WERI-Rb-1 (cell line): Measurements from ENCODE around the gene NRXN3.

Experiments
- DNase-seq: peaks from one replicate; pipeline ENCODE4 v3.0.0-alpha.2; 2020
- H3K27ac ChIP-seq: fragments of 250-450 bp; sonication (Bioruptor Pico); 2 replicates; pipeline ENCODE4 v1.5.1; 2020; ENCODE audit warnings: mild to moderate bottlenecking, moderate library complexity
- H3K27me3 ChIP-seq: fragments of 250-450 bp; sonication (Bioruptor Pico); 2 replicates; pipeline ENCODE4 v1.5.1; 2021; ENCODE audit warnings: mild to moderate bottlenecking, low read depth, moderate library complexity; ENCODE audit not compliant: insufficient read depth, severe bottlenecking
- H3K36me3 ChIP-seq: fragments of 250-450 bp; sonication (Bioruptor Pico); 2 replicates; pipeline ENCODE4 v1.5.1; 2020; ENCODE audit warnings: mild to moderate bottlenecking, moderate library complexity
- H3K4me3 ChIP-seq: 2 replicates; pipeline ENCODE4 v1.5.1; 2011; ENCODE audit warnings: low read depth, mild to moderate bottlenecking, control low read depth, low read length
- H3K9me3 ChIP-seq: fragments of 250-450 bp; sonication (Bioruptor Pico); 2 replicates; pipeline ENCODE4 v1.5.1; 2021; ENCODE audit warnings: mild to moderate bottlenecking, moderate library complexity; ENCODE audit not compliant: severe bottlenecking
- TF ChIP-seq, protein P1 (sequence below): IDR thresholded peaks from 2 replicates; pipeline ENCODE4 v1.5.1; 2011; ENCODE audit warnings: low read depth, mild to moderate bottlenecking, control low read depth, inconsistent platforms, low read length

The NRXN3 gene

DNA sequence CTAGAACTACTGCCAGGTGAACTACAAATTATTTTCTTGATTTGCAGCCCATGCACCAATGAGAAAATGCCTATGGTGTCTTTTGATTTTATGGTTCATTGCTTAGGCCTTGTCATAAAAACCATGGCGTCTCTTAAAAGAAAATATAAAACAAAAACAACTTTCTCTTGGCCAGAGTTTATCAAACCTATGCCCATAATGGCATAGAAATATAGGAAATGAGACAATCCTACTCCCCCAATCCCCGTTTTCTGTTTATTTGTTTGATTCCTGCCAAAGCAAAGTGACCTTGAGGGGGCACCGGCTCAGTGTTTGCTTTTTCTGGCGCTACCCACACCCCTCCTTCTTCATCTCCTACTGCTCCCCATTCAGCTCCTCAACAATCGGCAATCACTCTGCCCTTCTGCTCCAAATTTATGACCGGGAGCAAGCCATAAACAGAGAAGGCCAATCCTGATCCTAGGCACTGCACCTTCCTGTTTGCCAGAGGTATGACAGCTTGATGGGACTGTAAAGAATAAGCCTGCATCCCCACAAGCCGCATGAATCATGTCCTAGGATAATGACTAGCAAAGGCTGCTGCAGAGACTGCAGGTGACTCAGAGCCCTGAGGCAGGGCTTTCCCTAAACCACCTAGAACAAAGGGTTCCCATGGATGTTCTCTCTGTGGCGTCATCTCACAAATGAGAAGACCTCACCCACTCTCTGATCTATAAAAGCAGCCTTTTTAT is 874.9 kb downstream of the NRXN3 start:
- no peak overlapping the region for H3K4me3 ChIP-seq

DNA sequence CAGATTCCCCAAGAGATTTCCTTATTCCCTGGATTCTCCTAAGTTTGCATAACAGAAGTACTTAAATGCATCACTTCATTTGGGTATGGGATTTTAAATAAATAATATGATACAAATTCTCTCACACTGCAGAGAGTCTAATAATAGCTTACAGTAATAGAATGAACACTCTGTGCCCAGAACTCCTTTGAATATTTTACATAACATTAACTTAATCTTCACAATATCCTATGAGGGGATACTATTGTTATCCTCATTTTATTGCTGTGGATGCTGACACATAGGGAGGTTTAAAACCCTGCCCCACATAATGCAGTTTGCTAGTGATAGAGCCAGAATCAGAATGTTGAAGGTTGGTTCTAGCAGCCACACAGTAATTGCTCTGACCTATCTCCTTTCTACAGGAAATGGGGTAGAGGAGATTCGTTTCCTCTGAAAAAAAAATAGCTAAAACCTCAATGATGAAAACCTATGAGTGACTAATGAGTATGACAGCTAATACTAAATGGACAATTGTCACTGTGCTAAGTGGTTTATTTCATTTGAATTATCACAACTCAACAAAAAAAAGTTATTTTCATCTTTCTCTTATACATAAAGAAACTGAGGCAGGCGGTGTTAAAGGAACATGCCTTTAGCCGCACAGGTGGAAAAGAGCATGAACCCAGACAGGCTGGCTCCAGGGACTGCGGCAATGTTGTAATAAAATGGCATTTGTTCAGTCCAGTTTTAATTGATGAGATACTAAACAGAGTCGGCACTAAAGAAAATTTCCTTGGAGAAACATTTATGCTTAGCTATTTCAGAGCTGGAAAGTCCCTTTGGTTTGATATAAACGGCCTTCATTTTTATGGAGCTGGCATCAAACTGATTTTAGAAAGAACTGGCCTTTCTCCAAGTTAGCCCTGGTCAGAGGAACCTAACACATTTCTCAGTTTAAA is 880.9 kb downstream of the NRXN3 start:
- Histone ChIP-seq H3K9me3 (no peaks in the 10 kb centered on the region), H3K36me3 (no peaks in the 10 kb centered on the region), H3K27me3 (no peaks in the 10 kb centered on the region), H3K27ac (no peak overlapping the region), H3K4me3 (no peak overlapping the region)
- DNase-seq, result no peak
- TF ChIP-seq, protein P1, sequence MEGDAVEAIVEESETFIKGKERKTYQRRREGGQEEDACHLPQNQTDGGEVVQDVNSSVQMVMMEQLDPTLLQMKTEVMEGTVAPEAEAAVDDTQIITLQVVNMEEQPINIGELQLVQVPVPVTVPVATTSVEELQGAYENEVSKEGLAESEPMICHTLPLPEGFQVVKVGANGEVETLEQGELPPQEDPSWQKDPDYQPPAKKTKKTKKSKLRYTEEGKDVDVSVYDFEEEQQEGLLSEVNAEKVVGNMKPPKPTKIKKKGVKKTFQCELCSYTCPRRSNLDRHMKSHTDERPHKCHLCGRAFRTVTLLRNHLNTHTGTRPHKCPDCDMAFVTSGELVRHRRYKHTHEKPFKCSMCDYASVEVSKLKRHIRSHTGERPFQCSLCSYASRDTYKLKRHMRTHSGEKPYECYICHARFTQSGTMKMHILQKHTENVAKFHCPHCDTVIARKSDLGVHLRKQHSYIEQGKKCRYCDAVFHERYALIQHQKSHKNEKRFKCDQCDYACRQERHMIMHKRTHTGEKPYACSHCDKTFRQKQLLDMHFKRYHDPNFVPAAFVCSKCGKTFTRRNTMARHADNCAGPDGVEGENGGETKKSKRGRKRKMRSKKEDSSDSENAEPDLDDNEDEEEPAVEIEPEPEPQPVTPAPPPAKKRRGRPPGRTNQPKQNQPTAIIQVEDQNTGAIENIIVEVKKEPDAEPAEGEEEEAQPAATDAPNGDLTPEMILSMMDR, result no peak

More for the DNA sequence above, 874.9 kb downstream of the NRXN3 start:
- Histone ChIP-seq H3K27ac (no peak overlapping the region), H3K9me3 (no peaks in the 10 kb centered on the region), H3K27me3 (no peaks in the 10 kb centered on the region), H3K36me3 (no peaks in the 10 kb centered on the region)
- TF ChIP-seq, protein P1, result no peak
- no peak for DNase-seq

DNA sequence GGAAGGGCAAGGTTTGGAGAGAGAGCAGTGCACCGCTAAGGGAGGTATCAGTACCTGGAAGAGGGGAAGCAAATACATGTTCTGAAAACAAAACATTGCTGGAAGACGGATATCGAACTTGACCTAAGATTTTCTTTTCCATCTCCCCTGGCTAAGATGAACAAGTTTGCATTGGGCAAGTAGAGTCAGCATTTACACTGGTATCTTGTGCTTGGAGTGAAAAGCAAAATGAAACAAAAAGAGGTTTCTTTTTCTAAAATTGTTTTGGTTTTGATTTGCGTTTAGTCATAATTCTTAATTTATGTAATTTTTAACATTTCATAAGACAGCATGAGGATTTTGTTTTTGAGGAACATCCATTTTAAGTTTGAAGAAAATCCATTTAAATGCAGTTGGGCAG is 881.6 kb downstream of the NRXN3 start:
- TF ChIP-seq, protein P1, result no peak
- Histone ChIP-seq H3K9me3 (no peaks in the 10 kb centered on the region), H3K27me3 (no peaks in the 10 kb centered on the region), H3K27ac (no peak overlapping the region), H3K4me3 (no peak overlapping the region), H3K36me3 (no peaks in the 10 kb centered on the region)
- DNase-seq, result no peak

DNA sequence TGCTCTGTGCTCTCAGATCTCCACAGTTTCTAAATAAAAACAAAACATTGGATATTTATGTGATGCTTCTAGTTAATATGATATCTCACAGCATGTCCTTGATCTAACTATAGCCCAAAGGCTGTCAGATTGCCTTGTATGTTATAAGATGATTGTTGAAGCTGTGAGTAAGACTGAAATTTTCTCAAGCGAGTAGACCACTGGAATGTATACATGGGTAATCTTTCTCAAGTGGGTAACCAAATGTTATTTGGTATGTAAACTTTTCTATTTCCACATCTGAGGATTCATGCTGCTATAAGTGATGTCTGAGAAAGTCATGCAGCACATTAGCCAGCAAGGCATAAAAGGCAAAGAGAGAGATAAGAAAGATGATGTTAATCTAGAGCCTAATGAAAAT is 886.7 kb downstream of the NRXN3 start:
- Histone ChIP-seq H3K36me3 (no peaks in the 10 kb centered on the region), H3K27ac (no peak overlapping the region), H3K9me3 (no peaks in the 10 kb centered on the region), H3K4me3 (no peak overlapping the region), H3K27me3 (no peaks in the 10 kb centered on the region)
- no peak for DNase-seq
- TF ChIP-seq, protein P1, result no peak

DNA sequence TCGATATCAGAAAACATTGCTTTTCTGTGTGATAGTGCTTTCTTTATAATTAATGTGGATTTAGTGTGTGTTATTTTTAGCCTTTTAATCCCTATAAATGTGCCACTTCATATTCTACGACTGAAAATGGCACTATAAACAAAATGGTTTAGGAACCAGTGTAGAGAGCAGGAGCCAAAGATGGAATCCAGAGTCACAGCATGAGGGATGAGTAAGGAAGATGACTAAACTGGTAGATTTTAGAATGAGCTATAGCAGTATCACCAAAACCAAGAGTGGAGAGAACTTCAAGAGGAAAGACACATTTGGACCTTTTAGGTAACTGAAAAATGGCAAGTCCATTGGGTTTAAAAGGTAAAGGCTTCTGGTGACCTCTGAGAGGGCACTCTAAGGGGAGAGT is 887.2 kb downstream of the NRXN3 start:
- no peak for DNase-seq
- TF ChIP-seq, protein P1, result no peak
- no peak overlapping the region for H3K4me3 ChIP-seq
- no peaks in the 10 kb centered on the region for H3K27me3 ChIP-seq
- H3K36me3 ChIP-seq, result no peaks in the 10 kb centered on the region
- H3K9me3 ChIP-seq, result no peaks in the 10 kb centered on the region
- no peak overlapping the region for H3K27ac ChIP-seq
